ENCODE data around the gene AGBL5.
A peak's percentile ranks its signal among the peaks of the same experiment; 100 is the strongest.

Gene AGBL5

GRCh38 chr2:27077231-27077630, 25.8 kb downstream of the AGBL5 start:
- DNase-seq (ENCODE audit: low read depth in 2 of 2) = no peak

- DNase-seq (ENCODE audit: low read depth in 2 of 2) = peak; percentile 94
Observed at GRCh38 chr2:27078267-27079194, 27.1 kb downstream of the AGBL5 start, which contains the start of gene EMILIN1. EMILIN1 (plus strand) TSS chr2:27078615; CDS start chr2:27079066, 451 bp downstream.

- no peak for DNase-seq (ENCODE audit: low read depth in 2 of 2)
Observed at GRCh38 chr2:27079233-27080139, 28.0 kb downstream of the AGBL5 start.

GRCh38 chr2:27080140-27080469, 28.6 kb downstream of the AGBL5 start:
- DNase-seq (ENCODE audit: low read depth in 2 of 2) = no peak

GRCh38 chr2:27080603-27080936, 29.1 kb downstream of the AGBL5 start:
- DNase-seq (ENCODE audit: low read depth in 2 of 2) = no peak

- no peak for DNase-seq (ENCODE audit: low read depth in 2 of 2)
Observed at GRCh38 chr2:27081984-27082772, 30.7 kb downstream of the AGBL5 start.

GRCh38 chr2:27082773-27083409, 31.4 kb downstream of the AGBL5 start:
- DNase-seq (ENCODE audit: low read depth in 2 of 2) = no peak

- no peak for DNase-seq (ENCODE audit: low read depth in 2 of 2)
Observed at GRCh38 chr2:27083410-27084296, 32.2 kb downstream of the AGBL5 start.

- DNase-seq (ENCODE audit: low read depth in 2 of 2) = no peak
Observed at GRCh38 chr2:27084297-27085061, 33.0 kb downstream of the AGBL5 start.

- DNase-seq (ENCODE audit: low read depth in 2 of 2) = no peak
Observed at GRCh38 chr2:27085062-27085672, 33.7 kb downstream of the AGBL5 start.

- DNase-seq (ENCODE audit: low read depth in 2 of 2) = no peak
Observed at GRCh38 chr2:27085673-27086089, 34.2 kb downstream of the AGBL5 start.

- DNase-seq (ENCODE audit: low read depth in 2 of 2) = peak; percentile 80 to 82
Observed at GRCh38 chr2:27086090-27086723, 34.7 kb downstream of the AGBL5 start.

GRCh38 chr2:27086724-27087593, 35.5 kb downstream of the AGBL5 start, which contains the start of gene KHK:
KHK (plus strand) TSS chr2:27086772; CDS start chr2:27087260, 488 bp downstream.
- no peak for DNase-seq (ENCODE audit: low read depth in 2 of 2)

- no peak for DNase-seq (ENCODE audit: low read depth in 2 of 2)
Observed at GRCh38 chr2:27087823-27088410, 36.4 kb downstream of the AGBL5 start.

- no peak for DNase-seq (ENCODE audit: low read depth in 2 of 2)
Observed at GRCh38 chr2:27088634-27089033, 37.2 kb downstream of the AGBL5 start.

GRCh38 chr2:27089111-27089954, 37.9 kb downstream of the AGBL5 start:
- DNase-seq (ENCODE audit: low read depth in 2 of 2) = no peak
